NCI-H128 (cell line): ENCODE data around the gene PLOD1.
"Not testable (repeated sequence)": the region's sequence is repeated elsewhere in the genome, so short reads cannot be mapped to it uniquely, and the experiment has no call there.

Experiments
- DNase-seq: peaks from one replicate; lab custom pipeline; 2025; ENCODE audit not compliant: unreplicated experiment; lab: John Stamatoyannopoulos, UW

Gene PLOD1

DNA sequence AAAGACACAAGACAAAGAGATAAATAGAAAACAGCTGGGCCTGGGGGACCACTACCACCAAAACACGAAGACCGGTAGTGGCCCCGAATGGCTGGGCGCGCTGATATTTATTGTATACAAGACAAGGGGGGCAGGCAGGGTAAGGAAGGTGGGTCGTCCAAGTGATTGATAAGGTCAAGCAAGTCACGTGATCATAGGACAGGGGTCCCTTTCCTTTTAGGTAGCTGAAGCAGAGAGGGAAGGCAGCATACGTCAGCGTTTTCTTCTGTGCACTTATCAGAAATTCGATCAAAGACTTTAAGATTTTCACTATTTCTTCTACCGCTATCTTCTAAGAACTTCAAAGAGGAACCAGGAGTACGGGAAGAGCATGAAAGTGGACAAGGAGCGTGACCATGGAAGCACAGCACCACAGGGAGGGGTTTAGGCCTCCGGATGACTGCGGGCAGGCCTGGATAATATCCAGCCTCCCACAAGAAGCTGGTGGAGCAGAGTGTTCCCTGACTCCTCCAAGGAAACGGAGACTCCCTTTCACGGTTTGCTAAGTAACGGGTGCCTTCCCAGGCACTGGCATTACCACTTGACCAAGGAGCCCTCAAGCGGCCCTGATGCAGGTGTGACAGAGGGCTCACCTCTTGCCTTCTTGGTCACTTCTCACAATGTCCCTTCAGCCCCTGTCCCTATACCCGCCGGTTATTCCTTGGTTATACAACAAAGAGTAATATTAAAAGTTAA is 21.9 kb upstream of the PLOD1 start:
- DNase-seq: not testable (repeated sequence)

GRCh38 chr1:11913291-11913690 is 21.2 kb upstream of the PLOD1 start:
- DNase-seq: no peak

GRCh38 chr1:11914024-11914423 is 20.5 kb upstream of the PLOD1 start:
- DNase-seq: no peak

- DNase-seq: no peak
Observed at GRCh38 chr1:11918799-11919519, 15.6 kb upstream of the PLOD1 start.

- no peak for DNase-seq
Observed at GRCh38 chr1:11919621-11920020, 14.9 kb upstream of the PLOD1 start.

DNA sequence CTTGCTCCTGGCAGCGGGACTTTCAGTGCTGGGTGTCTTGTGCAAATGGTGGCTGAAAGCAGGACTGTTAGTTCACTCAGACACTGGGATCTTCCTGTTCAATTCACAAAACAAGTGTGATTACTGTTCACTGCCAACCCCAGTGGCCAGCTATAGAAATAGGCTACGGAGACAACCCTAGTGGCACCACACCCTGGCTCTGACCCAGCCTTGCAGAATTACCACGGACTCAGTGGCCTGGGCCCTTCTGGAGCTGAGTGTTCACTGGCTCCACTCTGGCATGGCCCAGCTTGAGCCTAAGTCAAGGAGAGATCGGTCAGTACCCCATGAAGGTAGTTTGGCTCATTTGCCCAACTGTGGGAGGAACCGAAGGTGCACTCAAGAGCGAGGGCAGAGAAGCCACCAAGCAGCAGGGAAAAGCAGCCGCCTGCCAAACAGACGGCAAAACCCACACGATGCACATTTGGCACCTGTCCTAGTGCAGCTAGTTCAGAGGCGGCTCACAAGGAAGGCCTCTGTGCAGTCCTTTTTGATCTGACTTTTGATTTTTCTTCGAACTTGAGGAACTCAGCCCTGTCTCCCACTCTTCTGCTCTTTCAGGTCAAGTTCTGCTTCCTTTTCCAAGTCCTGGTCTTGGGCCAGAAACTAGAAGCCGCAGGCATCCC is 14.1 kb upstream of the PLOD1 start:
- DNase-seq: no peak

DNA sequence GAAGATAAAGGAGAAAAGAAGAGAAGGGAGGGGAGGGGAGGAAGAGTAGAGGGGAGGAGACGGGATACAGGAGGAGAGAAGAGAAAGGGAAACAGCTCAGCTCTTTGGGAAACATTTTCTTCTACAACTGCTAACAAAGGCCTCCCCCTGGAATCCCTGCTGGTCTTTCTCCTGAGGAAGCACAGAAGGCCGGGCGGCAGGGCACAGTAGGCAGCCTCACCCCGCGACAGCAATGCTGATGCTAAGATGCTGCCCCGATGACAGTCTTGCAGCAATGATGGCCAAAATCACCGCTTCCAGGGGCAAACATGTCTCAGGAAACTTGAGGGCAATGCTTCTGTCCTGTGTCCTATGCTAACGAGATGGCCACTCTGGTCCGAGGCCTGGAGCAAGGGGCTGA is 13.5 kb upstream of the PLOD1 start:
- DNase-seq: no peak

- DNase-seq: no peak
Observed at GRCh38 chr1:11923069-11923826, 11.3 kb upstream of the PLOD1 start.

- DNase-seq: no peak
Observed at GRCh38 chr1:11923827-11924113, 10.7 kb upstream of the PLOD1 start.

DNA sequence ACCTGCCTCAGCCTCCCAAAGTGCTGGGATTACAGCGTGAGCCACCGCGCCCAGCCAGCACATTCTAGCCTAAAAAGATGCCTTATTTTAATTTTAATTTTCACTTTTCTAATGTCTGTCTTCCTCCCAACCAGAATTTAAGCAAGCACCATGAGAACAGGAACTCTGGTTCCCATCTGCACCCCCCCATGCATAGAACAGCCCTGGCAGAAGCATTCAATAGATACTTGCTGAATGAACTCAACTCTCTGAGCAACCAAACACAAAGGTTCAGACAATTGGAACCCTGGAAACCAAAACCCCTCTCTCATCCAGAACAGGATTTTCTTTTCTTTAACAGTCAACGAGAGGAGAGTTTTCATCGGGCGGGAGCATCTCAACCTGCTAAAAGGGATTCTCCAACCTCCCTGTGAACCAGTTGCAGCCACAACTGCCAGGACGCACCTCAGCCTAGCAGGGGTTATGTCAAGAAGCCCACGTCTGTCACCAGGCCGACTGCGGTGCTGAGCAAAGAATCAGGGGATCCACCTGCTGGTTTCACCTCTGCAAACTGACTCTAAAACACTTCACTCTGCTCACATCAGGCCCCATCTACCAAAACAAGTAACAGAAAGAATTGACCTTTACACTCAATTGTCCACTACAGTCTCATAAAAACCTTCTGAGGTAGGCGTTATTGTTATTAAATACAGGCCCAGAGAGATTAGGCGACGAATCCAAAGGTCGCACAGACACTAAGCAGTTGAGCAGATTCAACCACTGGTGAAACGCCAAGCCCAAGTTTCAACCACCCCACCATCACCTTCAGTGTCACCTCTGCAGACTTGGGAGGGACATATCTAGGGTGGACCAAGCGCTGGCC is 10.0 kb upstream of the PLOD1 start:
- no peak for DNase-seq

GRCh38 chr1:11925196-11925937 is 9.2 kb upstream of the PLOD1 start:
- DNase-seq: not testable (repeated sequence)

DNA sequence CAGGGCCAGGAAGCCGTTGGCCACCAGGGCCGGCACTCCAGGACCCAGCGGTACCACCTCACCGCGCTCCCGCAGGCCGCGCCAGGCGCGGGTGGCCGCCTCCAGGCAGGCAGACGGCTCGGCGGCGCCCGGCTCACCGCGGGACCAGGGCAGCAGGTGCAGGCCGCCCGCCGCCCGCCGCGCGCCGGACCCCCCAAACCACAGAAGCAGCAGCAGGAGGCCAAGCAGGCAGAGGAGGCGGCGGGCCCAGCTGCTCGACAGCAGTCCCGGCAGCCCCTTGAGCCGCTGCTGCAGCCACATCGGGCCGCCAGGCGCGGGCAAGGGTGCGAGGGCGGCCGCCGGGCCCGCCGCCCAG is 8.6 kb upstream of the PLOD1 start:
- no peak for DNase-seq

GRCh38 chr1:11927866-11928592 is 6.5 kb upstream of the PLOD1 start:
- no peak for DNase-seq

DNA sequence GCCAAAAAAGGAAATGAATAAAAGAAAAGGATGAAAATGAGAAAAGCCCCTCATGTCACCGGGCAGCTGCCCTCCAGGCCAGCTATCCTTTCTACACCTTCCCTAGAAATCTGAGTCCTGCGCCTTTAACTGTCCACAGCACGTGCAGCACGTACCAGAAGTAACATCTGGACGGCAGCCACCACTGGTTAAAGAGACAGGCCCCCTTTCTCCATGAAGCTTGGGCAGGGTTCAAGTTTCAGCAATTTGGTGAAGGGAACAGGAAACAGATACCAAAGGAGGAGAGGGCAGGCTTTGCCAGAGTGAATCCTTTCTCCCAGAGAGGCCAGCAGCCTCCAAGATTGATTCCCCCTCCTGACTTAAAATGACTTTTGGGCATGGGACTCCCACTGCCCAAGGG is 4.7 kb upstream of the PLOD1 start:
- peak; percentile 62 for DNase-seq

DNA sequence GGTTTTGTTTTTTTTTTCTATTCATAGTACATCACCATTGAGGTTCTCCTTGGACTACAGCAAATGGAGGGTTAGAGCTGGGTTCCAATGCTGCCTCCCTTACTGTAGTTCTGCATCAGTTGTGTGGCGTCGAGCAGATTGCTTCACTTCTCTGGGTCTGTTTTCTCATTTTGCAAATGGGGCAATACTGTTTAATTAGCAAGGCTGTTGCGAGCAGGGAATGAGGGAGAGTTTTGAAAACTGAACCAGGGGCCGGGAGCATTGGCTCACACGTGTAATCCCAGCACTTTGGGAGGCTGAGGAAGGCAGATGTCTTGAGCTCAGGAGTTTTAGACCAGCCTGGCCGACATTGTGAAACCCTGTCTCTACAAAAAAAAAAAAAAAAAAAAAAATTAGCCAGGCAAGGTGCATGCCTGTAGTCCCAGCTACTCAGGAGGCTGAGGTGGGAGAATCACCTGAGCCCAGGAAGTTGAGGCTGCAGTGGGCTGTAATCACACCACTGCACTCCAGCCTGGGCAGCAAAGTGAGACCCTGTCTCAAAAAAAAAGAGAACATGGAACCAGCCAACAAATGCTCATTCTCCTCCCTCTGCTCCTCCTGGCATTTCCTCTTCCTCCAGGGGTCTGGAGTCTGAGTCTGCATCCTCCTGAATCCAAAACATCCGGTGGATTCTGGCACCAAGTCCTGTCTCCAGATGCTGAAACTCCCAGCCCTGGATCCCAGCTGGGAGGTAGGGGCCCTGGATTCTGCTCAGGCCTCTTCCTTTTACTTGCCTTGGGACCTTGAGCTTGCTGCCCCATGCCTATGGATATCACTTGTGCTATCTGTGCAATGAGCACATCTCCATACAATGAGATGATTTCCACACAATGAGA is 3.7 kb upstream of the PLOD1 start:
- DNase-seq: no peak

GRCh38 chr1:11931845-11932244 is 2.7 kb upstream of the PLOD1 start:
- no peak for DNase-seq

DNA sequence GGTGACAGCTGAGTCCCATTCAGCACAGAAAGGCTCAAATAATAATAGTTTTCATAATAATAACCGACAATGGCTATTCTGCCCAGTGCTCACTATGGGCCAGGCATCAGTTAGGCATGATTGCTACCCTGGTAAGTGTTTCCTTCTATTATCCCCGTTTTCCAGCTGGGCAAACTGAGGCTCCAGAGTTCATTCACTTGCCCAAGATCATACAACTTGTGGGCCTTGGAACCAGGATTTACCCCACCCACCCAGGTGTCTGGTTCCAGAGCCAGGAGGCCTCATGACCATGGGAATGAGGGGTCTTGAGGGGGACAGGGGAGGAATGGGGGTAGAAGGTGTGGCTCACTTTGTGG is 518 bp downstream of the PLOD1 start:
- DNase-seq: no peak

DNA sequence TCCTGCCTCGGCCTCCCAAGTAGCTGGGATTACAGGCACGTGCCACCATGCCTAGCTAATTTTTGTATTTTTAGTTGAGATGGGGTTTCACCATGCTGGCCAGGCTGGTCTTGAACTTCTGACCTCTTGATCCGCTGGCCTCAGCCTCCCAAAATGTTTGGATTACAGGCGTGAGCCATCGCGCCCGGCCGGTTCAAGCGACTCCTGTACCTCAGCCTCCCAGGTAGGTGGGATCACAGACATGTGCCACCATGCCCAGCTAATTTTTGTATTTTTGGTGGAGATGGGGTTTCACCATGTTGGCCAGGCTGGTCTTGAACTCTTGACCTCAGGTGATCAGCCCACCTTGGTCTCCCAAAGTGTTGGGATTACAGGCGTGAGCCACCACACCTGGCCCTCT is 1.2 kb downstream of the PLOD1 start:
- not testable (repeated sequence) for DNase-seq
